Endothelial cell (in vitro differentiated cells): ENCODE measurements around the gene NCSTN. TPM values are rescaled to one million over a fixed set of nuclear protein-coding genes. Genes with fewer than 3 reads are reported as not detected.
"Not testable (repeated sequence)": the region's sequence is repeated elsewhere in the genome, so short reads cannot be mapped to it uniquely, and the experiment has no call there.

Source experiments
- DNase-seq: peaks from one replicate; pipeline ENCODE4 v3.0.0; 2021; ENCODE audit warnings: low spot score
- H3K27ac Mint-ChIP-seq: one replicate; pipeline ENCODE4 v1.8.0; 2021; ENCODE audit warnings: mixed read lengths, inconsistent platforms; ENCODE audit not compliant: unreplicated experiment
- H3K27me3 Mint-ChIP-seq: one replicate; pipeline ENCODE4 v1.8.0; 2021; ENCODE audit warnings: mild to moderate bottlenecking, moderate library complexity, mixed read lengths, inconsistent platforms; ENCODE audit not compliant: unreplicated experiment
- H3K36me3 Mint-ChIP-seq: one replicate; pipeline ENCODE4 v1.8.0; 2021; ENCODE audit warnings: mild to moderate bottlenecking, low read depth, mixed read lengths, inconsistent platforms; ENCODE audit not compliant: unreplicated experiment
- H3K4me1 Mint-ChIP-seq: one replicate; pipeline ENCODE4 v1.8.0; 2021; ENCODE audit warnings: mild to moderate bottlenecking, mixed read lengths, inconsistent platforms; ENCODE audit not compliant: unreplicated experiment
- H3K4me3 Mint-ChIP-seq: one replicate; pipeline ENCODE4 v1.8.0; 2021; ENCODE audit warnings: mild to moderate bottlenecking, mixed read lengths, inconsistent platforms; ENCODE audit not compliant: unreplicated experiment
- H3K9me3 Mint-ChIP-seq: one replicate; pipeline ENCODE4 v1.8.0; 2021; ENCODE audit warnings: mixed read lengths, inconsistent platforms; ENCODE audit not compliant: unreplicated experiment
- CTCF ChIP-seq: fragments of 200-600 bp; sonication (generic); IDR thresholded peaks from one replicate; pipeline ENCODE4 v1.5.0; 2021; ENCODE audit warnings: antibody characterized with exemption; ENCODE audit not compliant: unreplicated experiment
- total RNA-seq: library from RNA; stranded (reverse); fragmentation: NEBNext Ultra II Directional; extraction: Animal tissue kit (Norgen Biotek cat#: 25700); gene quantifications from one replicate; pipeline ENCODE4 v1.2.1, GENCODE V29; 2021; ENCODE audit not compliant: unreplicated experiment

The NCSTN gene
- total RNA-seq, 1 donor from 2014 or later: 115 TPM

- H3K36me3 Mint-ChIP-seq: no peaks in the 10 kb centered on the region
- peak; percentile 33 for DNase-seq
- H3K27ac Mint-ChIP-seq: no peak overlapping the region
Measured at GRCh38 chr1:160376525-160377131, 33.4 kb downstream of the NCSTN start.

GRCh38 chr1:160377585-160378206, 34.5 kb downstream of the NCSTN start:
- no peak overlapping the region for H3K4me3 Mint-ChIP-seq
- no peak for TF ChIP-seq CTCF
- no peaks in the 10 kb centered on the region for H3K9me3 Mint-ChIP-seq
- peaks cover 20% of the 10 kb centered on the region for H3K4me1 Mint-ChIP-seq
- no peak overlapping the region for H3K27ac Mint-ChIP-seq
- H3K27me3 Mint-ChIP-seq: peaks cover 8% of the 10 kb centered on the region
- no peaks in the 10 kb centered on the region for H3K36me3 Mint-ChIP-seq
- no peak for DNase-seq

More at GRCh38 chr1:160376525-160377131, 33.4 kb downstream of the NCSTN start:
- H3K4me3 Mint-ChIP-seq: no peak overlapping the region
- peaks cover 8% of the 10 kb centered on the region for H3K27me3 Mint-ChIP-seq
- H3K9me3 Mint-ChIP-seq: no peaks in the 10 kb centered on the region
- TF ChIP-seq CTCF: peak; percentile 66
- peaks cover 20% of the 10 kb centered on the region for H3K4me1 Mint-ChIP-seq

GRCh38 chr1:160384812-160385211, 41.6 kb downstream of the NCSTN start:
- not testable (repeated sequence) for H3K4me1 Mint-ChIP-seq, H3K27me3 Mint-ChIP-seq, DNase-seq, H3K27ac Mint-ChIP-seq, H3K9me3 Mint-ChIP-seq, H3K4me3 Mint-ChIP-seq, H3K36me3 Mint-ChIP-seq

- H3K36me3 Mint-ChIP-seq, H3K4me1 Mint-ChIP-seq, H3K27me3 Mint-ChIP-seq, H3K4me3 Mint-ChIP-seq, H3K27ac Mint-ChIP-seq, DNase-seq, H3K9me3 Mint-ChIP-seq: not testable (repeated sequence)
Measured at GRCh38 chr1:160388406-160388805, 45.2 kb downstream of the NCSTN start.

GRCh38 chr1:160394673-160395072, 51.5 kb downstream of the NCSTN start:
- TF ChIP-seq CTCF: no peak
- peaks cover 2% of the 10 kb centered on the region for H3K27me3 Mint-ChIP-seq
- DNase-seq: no peak
- no peak overlapping the region for H3K27ac Mint-ChIP-seq
- H3K9me3 Mint-ChIP-seq: no peaks in the 10 kb centered on the region
- H3K4me1 Mint-ChIP-seq: peaks cover 26% of the 10 kb centered on the region
- no peaks in the 10 kb centered on the region for H3K36me3 Mint-ChIP-seq
- no peak overlapping the region for H3K4me3 Mint-ChIP-seq

GRCh38 chr1:160397651-160398050, 54.5 kb downstream of the NCSTN start:
- Mint-ChIP-seq H3K4me3 (no peak overlapping the region), H3K36me3 (no peaks in the 10 kb centered on the region), H3K27me3 (peaks cover 10% of the 10 kb centered on the region), H3K27ac (no peak overlapping the region), H3K4me1 (peaks cover 40% of the 10 kb centered on the region), H3K9me3 (no peaks in the 10 kb centered on the region)
- TF ChIP-seq CTCF: no peak
- no peak for DNase-seq
